ENCODE measurements around the gene CBARP. TPM values are rescaled to one million over a fixed set of nuclear protein-coding genes. Genes with fewer than 3 reads are reported as not detected.

CBARP gene
- total RNA-seq, 1 donor from 2014 or later = 1.9 TPM

GRCh38 chr19:1239796-1240737, 2.3 kb upstream of the CBARP start:
- H3K9me3 Mint-ChIP-seq = no peaks in the 10 kb centered on the region
- peaks cover 12% of the 10 kb centered on the region for H3K27me3 Mint-ChIP-seq
- peaks cover 7% of the 10 kb centered on the region for H3K36me3 Mint-ChIP-seq (ENCODE audit: low read depth)
- H3K4me1 Mint-ChIP-seq = peaks cover 22% of the 10 kb centered on the region
- no peak overlapping the region for H3K27ac Mint-ChIP-seq
- peak; percentile 98 for DNase-seq
- H3K4me3 Mint-ChIP-seq = peak overlapping the region; percentile 45
- intact Hi-C loops (cut with micrococcal nuclease) = loop anchor here (2.0 to 5.0 kb wide), 4 partner anchors 48 to 319 kb away; partner anchors contain the start of genes ARHGAP45 and POLR2E

- intact Hi-C loops (cut with micrococcal nuclease) = no loop called here
- peaks cover 20% of the 10 kb centered on the region for H3K4me1 Mint-ChIP-seq
- peaks cover 5% of the 10 kb centered on the region for H3K36me3 Mint-ChIP-seq (ENCODE audit: low read depth)
- H3K27ac Mint-ChIP-seq = peak overlapping the region; percentile 52
- no peak for DNase-seq
- H3K4me3 Mint-ChIP-seq = peak overlapping the region; percentile 75
- H3K9me3 Mint-ChIP-seq = no peaks in the 10 kb centered on the region
- peaks cover 12% of the 10 kb centered on the region for H3K27me3 Mint-ChIP-seq
These were observed 1.6 kb upstream of the CBARP start for GRCh38 chr19:1239420-1239795.

- peak; percentile 73 for DNase-seq
- Mint-ChIP-seq H3K27ac (peak overlapping the region; percentile 49), H3K4me1 (peaks cover 20% of the 10 kb centered on the region), H3K4me3 (peak overlapping the region; percentile 75), H3K27me3 (peaks cover 12% of the 10 kb centered on the region), H3K36me3 (ENCODE audit: low read depth) (peaks cover 5% of the 10 kb centered on the region), H3K9me3 (no peaks in the 10 kb centered on the region)
- intact Hi-C loops (cut with micrococcal nuclease) = no loop called here
These were observed 831 bp upstream of the CBARP start for GRCh38 chr19:1238369-1239303.

- no peak overlapping the region for H3K27ac Mint-ChIP-seq
- H3K9me3 Mint-ChIP-seq = no peaks in the 10 kb centered on the region
- H3K4me1 Mint-ChIP-seq = peaks cover 17% of the 10 kb centered on the region
- H3K27me3 Mint-ChIP-seq = peaks cover 12% of the 10 kb centered on the region
- intact Hi-C loops (cut with micrococcal nuclease) = no loop called here
- peaks cover 3% of the 10 kb centered on the region for H3K36me3 Mint-ChIP-seq (ENCODE audit: low read depth)
- peak overlapping the region; percentile 65 for H3K4me3 Mint-ChIP-seq
- no peak for DNase-seq
These were observed 662 bp downstream of the CBARP start for GRCh38 chr19:1237027-1237659.

GRCh38 chr19:1236576-1236975, 1.2 kb downstream of the CBARP start:
- DNase-seq = no peak
- intact Hi-C loops (cut with micrococcal nuclease) = no loop called here
- Mint-ChIP-seq H3K36me3 (ENCODE audit: low read depth) (peaks cover 3% of the 10 kb centered on the region), H3K4me1 (peaks cover 17% of the 10 kb centered on the region), H3K27me3 (peaks cover 12% of the 10 kb centered on the region), H3K4me3 (peak overlapping the region; percentile 62), H3K9me3 (no peaks in the 10 kb centered on the region), H3K27ac (no peak overlapping the region)

- Mint-ChIP-seq H3K27ac (no peak overlapping the region), H3K4me3 (peak overlapping the region; percentile 62), H3K4me1 (peaks cover 13% of the 10 kb centered on the region), H3K36me3 (ENCODE audit: low read depth) (no peaks in the 10 kb centered on the region), H3K27me3 (peaks cover 12% of the 10 kb centered on the region), H3K9me3 (no peaks in the 10 kb centered on the region)
- intact Hi-C loops (cut with micrococcal nuclease) = no loop called here
- no peak for DNase-seq
These were observed 1.9 kb downstream of the CBARP start for GRCh38 chr19:1235625-1236538.

- Mint-ChIP-seq H3K27me3 (peaks cover 12% of the 10 kb centered on the region), H3K36me3 (ENCODE audit: low read depth) (no peaks in the 10 kb centered on the region), H3K4me1 (peaks cover 12% of the 10 kb centered on the region), H3K4me3 (no peak overlapping the region), H3K9me3 (no peaks in the 10 kb centered on the region), H3K27ac (no peak overlapping the region)
- intact Hi-C loops (cut with micrococcal nuclease) = no loop called here
- no peak for DNase-seq
These were observed 2.8 kb downstream of the CBARP start for GRCh38 chr19:1234955-1235380.

- no peak for DNase-seq
- Mint-ChIP-seq H3K36me3 (ENCODE audit: low read depth) (no peaks in the 10 kb centered on the region), H3K27me3 (peaks cover 10% of the 10 kb centered on the region), H3K9me3 (no peaks in the 10 kb centered on the region), H3K27ac (no peak overlapping the region), H3K4me1 (peaks cover 10% of the 10 kb centered on the region), H3K4me3 (no peak overlapping the region)
- intact Hi-C loops (cut with micrococcal nuclease) = no loop called here
These were observed 3.5 kb downstream of the CBARP start for GRCh38 chr19:1234051-1234954.

- H3K4me1 Mint-ChIP-seq = peaks cover 2% of the 10 kb centered on the region
- H3K4me3 Mint-ChIP-seq = no peak overlapping the region
- no peak for DNase-seq
- no peaks in the 10 kb centered on the region for H3K9me3 Mint-ChIP-seq
- no peak overlapping the region for H3K27ac Mint-ChIP-seq
- peaks cover under 1% of the 10 kb centered on the region for H3K36me3 Mint-ChIP-seq (ENCODE audit: low read depth)
- intact Hi-C loops (cut with micrococcal nuclease) = no loop called here
- peaks cover under 1% of the 10 kb centered on the region for H3K27me3 Mint-ChIP-seq
These were observed 4.6 kb downstream of the CBARP start for GRCh38 chr19:1233115-1233667.

- intact Hi-C loops (cut with micrococcal nuclease) = no loop called here
- Mint-ChIP-seq H3K4me3 (no peak overlapping the region), H3K4me1 (peaks cover 2% of the 10 kb centered on the region), H3K27ac (peak overlapping the region; percentile 20), H3K27me3 (no peaks in the 10 kb centered on the region), H3K9me3 (no peaks in the 10 kb centered on the region), H3K36me3 (ENCODE audit: low read depth) (peaks cover 2% of the 10 kb centered on the region)
- DNase-seq = no peak
These were observed 5.1 kb downstream of the CBARP start for GRCh38 chr19:1232652-1233072.

- no peak for DNase-seq
- intact Hi-C loops (cut with micrococcal nuclease) = no loop called here
- Mint-ChIP-seq H3K27me3 (no peaks in the 10 kb centered on the region), H3K36me3 (ENCODE audit: low read depth) (peaks cover 2% of the 10 kb centered on the region), H3K4me1 (peaks cover 2% of the 10 kb centered on the region), H3K9me3 (no peaks in the 10 kb centered on the region), H3K27ac (peak overlapping the region; percentile 20), H3K4me3 (no peak overlapping the region)
These were observed 5.8 kb downstream of the CBARP start for GRCh38 chr19:1231729-1232637.

Measured in activated CD4-positive, alpha-beta T cell treated with anti-CD3 and anti-CD28 coated beads, Interleukin-2, amount 10 ng/mL, durations not matched to agents 24 days and 14 days (primary cell).